ENCODE data around the gene MAGEF1.

The MAGEF1 gene

GRCh38 chr3:184688882-184689271, 23.0 kb downstream of the MAGEF1 start:
- Histone ChIP-seq H3K4me1 (ENCODE audit: control insufficient read depth in 1 of 2, insufficient read depth in 2 of 2, low read length in 2 of 2) (peaks cover 37 to 58% of the 10 kb centered on the region in 2 donors), H3K4me3 (ENCODE audit: low read depth in 1 of 2, low read length in 2 of 2) (no peak overlapping the region), H3K27me3 (ENCODE audit: control insufficient read depth in 1 of 2, insufficient read depth in 2 of 2, low read length in 2 of 2) (no peaks in the 10 kb centered on the region), H3K9ac (ENCODE audit: low read depth in 1 of 2, low read length in 2 of 2) (no peak overlapping the region), H3K9me3 (ENCODE audit: control insufficient read depth in 1 of 2, low read length in 2 of 2) (no peaks in the 10 kb centered on the region), H3K27ac (ENCODE audit: low read depth, low read length) (no peak overlapping the region), H3K36me3 (ENCODE audit: control insufficient read depth in 1 of 2, insufficient read depth in 2 of 2, low read length in 2 of 2) (no peaks in the 10 kb centered on the region)

- H3K27ac ChIP-seq (ENCODE audit: low read depth, low read length) = no peak overlapping the region
- peaks cover 37 to 58% of the 10 kb centered on the region in 2 donors for H3K4me1 ChIP-seq (ENCODE audit: control insufficient read depth in 1 of 2, insufficient read depth in 2 of 2, low read length in 2 of 2)
Observed at GRCh38 chr3:184688251-184688881, 23.5 kb downstream of the MAGEF1 start.

GRCh38 chr3:184687363-184688015, 24.4 kb downstream of the MAGEF1 start:
- Histone ChIP-seq H3K27me3 (ENCODE audit: control insufficient read depth in 1 of 2, insufficient read depth in 2 of 2, low read length in 2 of 2) (no peaks in the 10 kb centered on the region), H3K4me1 (ENCODE audit: control insufficient read depth in 1 of 2, insufficient read depth in 2 of 2, low read length in 2 of 2) (peaks cover 36 to 51% of the 10 kb centered on the region in 2 donors), H3K27ac (ENCODE audit: low read depth, low read length) (no peak overlapping the region), H3K4me3 (ENCODE audit: low read depth in 1 of 2, low read length in 2 of 2) (no peak overlapping the region), H3K36me3 (ENCODE audit: control insufficient read depth in 1 of 2, insufficient read depth in 2 of 2, low read length in 2 of 2) (no peaks in the 10 kb centered on the region), H3K9ac (ENCODE audit: low read depth in 1 of 2, low read length in 2 of 2) (no peak overlapping the region), H3K9me3 (ENCODE audit: control insufficient read depth in 1 of 2, low read length in 2 of 2) (no peaks in the 10 kb centered on the region)

More at GRCh38 chr3:184688251-184688881, 23.5 kb downstream of the MAGEF1 start:
- Histone ChIP-seq H3K9ac (ENCODE audit: low read depth in 1 of 2, low read length in 2 of 2) (no peak overlapping the region), H3K27me3 (ENCODE audit: control insufficient read depth in 1 of 2, insufficient read depth in 2 of 2, low read length in 2 of 2) (no peaks in the 10 kb centered on the region), H3K36me3 (ENCODE audit: control insufficient read depth in 1 of 2, insufficient read depth in 2 of 2, low read length in 2 of 2) (no peaks in the 10 kb centered on the region), H3K4me3 (ENCODE audit: low read depth in 1 of 2, low read length in 2 of 2) (no peak overlapping the region), H3K9me3 (ENCODE audit: control insufficient read depth in 1 of 2, low read length in 2 of 2) (no peaks in the 10 kb centered on the region)

- Histone ChIP-seq H3K36me3 (ENCODE audit: control insufficient read depth in 1 of 2, insufficient read depth in 2 of 2, low read length in 2 of 2) (no peaks in the 10 kb centered on the region), H3K4me1 (ENCODE audit: control insufficient read depth in 1 of 2, insufficient read depth in 2 of 2, low read length in 2 of 2) (peaks cover 24 to 34% of the 10 kb centered on the region in 2 donors), H3K9me3 (ENCODE audit: control insufficient read depth in 1 of 2, low read length in 2 of 2) (no peaks in the 10 kb centered on the region), H3K27ac (ENCODE audit: low read depth, low read length) (no peak overlapping the region), H3K9ac (ENCODE audit: low read depth in 1 of 2, low read length in 2 of 2) (no peak overlapping the region), H3K27me3 (ENCODE audit: control insufficient read depth in 1 of 2, insufficient read depth in 2 of 2, low read length in 2 of 2) (no peaks in the 10 kb centered on the region), H3K4me3 (ENCODE audit: low read depth in 1 of 2, low read length in 2 of 2) (no peak overlapping the region)
Observed at GRCh38 chr3:184685646-184686045, 26.2 kb downstream of the MAGEF1 start.

- Histone ChIP-seq H3K9me3 (ENCODE audit: control insufficient read depth in 1 of 2, low read length in 2 of 2) (no peaks in the 10 kb centered on the region), H3K36me3 (ENCODE audit: control insufficient read depth in 1 of 2, insufficient read depth in 2 of 2, low read length in 2 of 2) (no peaks in the 10 kb centered on the region)
Observed at GRCh38 chr3:184685055-184685454, 26.8 kb downstream of the MAGEF1 start.

GRCh38 chr3:184683900-184684560, 27.8 kb downstream of the MAGEF1 start:
- no peak overlapping the region for H3K9ac ChIP-seq (ENCODE audit: low read depth in 1 of 2, low read length in 2 of 2)
- H3K27ac ChIP-seq (ENCODE audit: low read depth, low read length) = no peak overlapping the region
- H3K4me3 ChIP-seq (ENCODE audit: low read depth in 1 of 2, low read length in 2 of 2) = no peak overlapping the region
- H3K27me3 ChIP-seq (ENCODE audit: control insufficient read depth in 1 of 2, insufficient read depth in 2 of 2, low read length in 2 of 2) = no peaks in the 10 kb centered on the region
- peaks cover 24 to 30% of the 10 kb centered on the region in 2 donors for H3K4me1 ChIP-seq (ENCODE audit: control insufficient read depth in 1 of 2, insufficient read depth in 2 of 2, low read length in 2 of 2)
- H3K9me3 ChIP-seq (ENCODE audit: control insufficient read depth in 1 of 2, low read length in 2 of 2) = no peaks in the 10 kb centered on the region
- H3K36me3 ChIP-seq (ENCODE audit: control insufficient read depth in 1 of 2, insufficient read depth in 2 of 2, low read length in 2 of 2) = no peaks in the 10 kb centered on the region

More at GRCh38 chr3:184685055-184685454, 26.8 kb downstream of the MAGEF1 start:
- Histone ChIP-seq H3K9ac (ENCODE audit: low read depth in 1 of 2, low read length in 2 of 2) (no peak overlapping the region), H3K27ac (ENCODE audit: low read depth, low read length) (no peak overlapping the region), H3K4me3 (ENCODE audit: low read depth in 1 of 2, low read length in 2 of 2) (no peak overlapping the region), H3K27me3 (ENCODE audit: control insufficient read depth in 1 of 2, insufficient read depth in 2 of 2, low read length in 2 of 2) (no peaks in the 10 kb centered on the region), H3K4me1 (ENCODE audit: control insufficient read depth in 1 of 2, insufficient read depth in 2 of 2, low read length in 2 of 2) (peaks cover 24 to 34% of the 10 kb centered on the region in 2 donors)

GRCh38 chr3:184683234-184683633, 28.6 kb downstream of the MAGEF1 start:
- no peak overlapping the region for H3K4me3 ChIP-seq (ENCODE audit: low read depth in 1 of 2, low read length in 2 of 2)
- H3K36me3 ChIP-seq (ENCODE audit: control insufficient read depth in 1 of 2, insufficient read depth in 2 of 2, low read length in 2 of 2) = no peaks in the 10 kb centered on the region
- H3K4me1 ChIP-seq (ENCODE audit: control insufficient read depth in 1 of 2, insufficient read depth in 2 of 2, low read length in 2 of 2) = peaks cover 21 to 22% of the 10 kb centered on the region in 2 donors
- no peak overlapping the region for H3K27ac ChIP-seq (ENCODE audit: low read depth, low read length)
- no peaks in the 10 kb centered on the region for H3K27me3 ChIP-seq (ENCODE audit: control insufficient read depth in 1 of 2, insufficient read depth in 2 of 2, low read length in 2 of 2)
- no peak overlapping the region for H3K9ac ChIP-seq (ENCODE audit: low read depth in 1 of 2, low read length in 2 of 2)
- H3K9me3 ChIP-seq (ENCODE audit: control insufficient read depth in 1 of 2, low read length in 2 of 2) = no peaks in the 10 kb centered on the region

- no peak overlapping the region for H3K9ac ChIP-seq (ENCODE audit: low read depth in 1 of 2, low read length in 2 of 2)
- H3K4me1 ChIP-seq (ENCODE audit: control insufficient read depth in 1 of 2, insufficient read depth in 2 of 2, low read length in 2 of 2) = peaks cover 17 to 20% of the 10 kb centered on the region in 2 donors
- H3K27ac ChIP-seq (ENCODE audit: low read depth, low read length) = no peak overlapping the region
- no peaks in the 10 kb centered on the region for H3K9me3 ChIP-seq (ENCODE audit: control insufficient read depth in 1 of 2, low read length in 2 of 2)
- H3K4me3 ChIP-seq (ENCODE audit: low read depth in 1 of 2, low read length in 2 of 2) = no peak overlapping the region
- no peaks in the 10 kb centered on the region for H3K27me3 ChIP-seq (ENCODE audit: control insufficient read depth in 1 of 2, insufficient read depth in 2 of 2, low read length in 2 of 2)
- H3K36me3 ChIP-seq (ENCODE audit: control insufficient read depth in 1 of 2, insufficient read depth in 2 of 2, low read length in 2 of 2) = no peaks in the 10 kb centered on the region
Observed at GRCh38 chr3:184682671-184683070, 29.2 kb downstream of the MAGEF1 start.

- no peak overlapping the region for H3K27ac ChIP-seq (ENCODE audit: low read depth, low read length)
- H3K4me3 ChIP-seq (ENCODE audit: low read depth in 1 of 2, low read length in 2 of 2) = no peak overlapping the region
- H3K27me3 ChIP-seq (ENCODE audit: control insufficient read depth in 1 of 2, insufficient read depth in 2 of 2, low read length in 2 of 2) = no peaks in the 10 kb centered on the region
- no peak overlapping the region for H3K9ac ChIP-seq (ENCODE audit: low read depth in 1 of 2, low read length in 2 of 2)
- peaks cover 4 to 11% of the 10 kb centered on the region in 2 donors for H3K4me1 ChIP-seq (ENCODE audit: control insufficient read depth in 1 of 2, insufficient read depth in 2 of 2, low read length in 2 of 2)
- no peaks in the 10 kb centered on the region for H3K9me3 ChIP-seq (ENCODE audit: control insufficient read depth in 1 of 2, low read length in 2 of 2)
- no peaks in the 10 kb centered on the region for H3K36me3 ChIP-seq (ENCODE audit: control insufficient read depth in 1 of 2, insufficient read depth in 2 of 2, low read length in 2 of 2)
Observed at GRCh38 chr3:184680385-184681345, 31.2 kb downstream of the MAGEF1 start.
